K562 (cell line): ENCODE results near the gene ZNF74.

Experiments used
- BCLAF1 ChIP-seq, 2 experiments: fragments of 450-650 bp in 1 of 2; IDR thresholded peaks; 2 replicates each; pipeline ENCODE4 v1.6.1; 2011 to 2017; ENCODE audit warnings: low read depth in 2 of 2, antibody characterized with exemption in 1 of 2, borderline replicate concordance in 1 of 2, low read length in 1 of 2, mild to moderate bottlenecking in 1 of 2, mixed read lengths in 1 of 2; ENCODE audit not compliant: control insufficient read depth in 1 of 2
- CBX5 ChIP-seq: IDR thresholded peaks from 2 replicates; pipeline ENCODE4 v1.6.1; 2014; ENCODE audit warnings: low read depth, borderline replicate concordance
- NRF1 ChIP-seq, 2 experiments: fragments of 450-650 bp; IDR thresholded peaks in 1 of 2; conservative IDR thresholded peaks in 1 of 2; 2 replicates each; pipeline ENCODE4 v1.6.1; 2014; ENCODE audit warnings: mild to moderate bottlenecking in 2 of 2
- SP1 ChIP-seq: sonication (generic); formaldehyde crosslinking; IDR thresholded peaks from 2 replicates; pipeline ENCODE4 v1.8.1; 2022; ENCODE audit warnings: mild to moderate bottlenecking, missing genetic modification reagents
- TEAD4 ChIP-seq, 2 experiments: sonication (generic) in 1 of 2; formaldehyde crosslinking in 1 of 2; IDR thresholded peaks; 2 replicates each; pipeline versions ENCODE4 v1.6.1 to v1.8.0; 2012 to 2022; ENCODE audit warnings: borderline replicate concordance in 1 of 2, inconsistent platforms in 1 of 2, low read length in 1 of 2, mild to moderate bottlenecking in 1 of 2, missing genetic modification reagents in 1 of 2
- ZBTB8A ChIP-seq: fragments of 450-650 bp; IDR thresholded peaks from 2 replicates; pipeline ENCODE4 v1.6.1; 2018; ENCODE audit warnings: mild to moderate bottlenecking, moderate library complexity; ENCODE audit not compliant: partially characterized antibody
- ZNF311 ChIP-seq: fragments of 250-450 bp; sonication (Bioruptor Pico); IDR thresholded peaks from 2 replicates; pipeline ENCODE4 v1.4.0; 2020; ENCODE audit warnings: mild to moderate bottlenecking, moderate library complexity
- ZNF696 ChIP-seq: fragments of 250-450 bp; sonication (Bioruptor Pico); conservative IDR thresholded peaks from 2 replicates; pipeline ENCODE4 v1.4.0; 2020; ENCODE audit warnings: mild to moderate bottlenecking, moderate library complexity
- TF ChIP-seq, protein P1 (sequence below), 2 experiments: fragments of 450-650 bp; conservative IDR thresholded peaks; 2 replicates each; pipeline ENCODE4 v1.6.1; 2017; ENCODE audit warnings: mild to moderate bottlenecking in 2 of 2, moderate library complexity in 2 of 2
- TF ChIP-seq, protein P2 (sequence below): fragments of 250-450 bp; sonication (Bioruptor Pico); IDR thresholded peaks from 2 replicates; pipeline ENCODE4 v1.6.1; 2021; ENCODE audit warnings: mild to moderate bottlenecking
- TF ChIP-seq, protein P3 (sequence below): fragments of 250-450 bp; sonication (Bioruptor Pico); IDR thresholded peaks from 2 replicates; pipeline ENCODE4 v1.5.0; 2021

GRCh38 chr22:20399866-20400605 lies 6.1 kb downstream of the ZNF74 start:
- TF ChIP-seq NRF1 (conservative IDR thresholded peaks at IDR 0.05 in 1 of 2, IDR thresholded peaks at IDR 0.05 in 1 of 2) (no peak), SP1 (CRISPR knock-in tag) (no peak), ZBTB8A (no peak), CBX5 (no peak), ZNF311 (CRISPR knock-in tag) (no peak), ZNF696 (CRISPR knock-in tag) (no peak), BCLAF1 (IDR thresholded peaks at IDR 0.05; ENCODE audit: borderline replicate concordance in 1 of 2, control insufficient read depth in 1 of 2, low read depth in 2 of 2, low read length in 1 of 2) (no peak), TEAD4 (IDR thresholded peaks at IDR 0.05; ENCODE audit: low read length) (no peak), TEAD4 (CRISPR knock-in tag; IDR thresholded peaks at IDR 0.05; ENCODE audit: borderline replicate concordance) (no peak)
- TF ChIP-seq, protein P1, sequence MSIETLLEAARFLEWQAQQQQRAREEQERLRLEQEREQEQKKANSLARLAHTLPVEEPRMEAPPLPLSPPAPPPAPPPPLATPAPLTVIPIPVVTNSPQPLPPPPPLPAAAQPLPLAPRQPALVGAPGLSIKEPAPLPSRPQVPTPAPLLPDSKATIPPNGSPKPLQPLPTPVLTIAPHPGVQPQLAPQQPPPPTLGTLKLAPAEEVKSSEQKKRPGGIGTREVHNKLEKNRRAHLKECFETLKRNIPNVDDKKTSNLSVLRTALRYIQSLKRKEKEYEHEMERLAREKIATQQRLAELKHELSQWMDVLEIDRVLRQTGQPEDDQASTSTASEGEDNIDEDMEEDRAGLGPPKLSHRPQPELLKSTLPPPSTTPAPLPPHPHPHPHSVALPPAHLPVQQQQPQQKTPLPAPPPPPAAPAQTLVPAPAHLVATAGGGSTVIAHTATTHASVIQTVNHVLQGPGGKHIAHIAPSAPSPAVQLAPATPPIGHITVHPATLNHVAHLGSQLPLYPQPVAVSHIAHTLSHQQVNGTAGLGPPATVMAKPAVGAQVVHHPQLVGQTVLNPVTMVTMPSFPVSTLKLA (conservative IDR thresholded peaks at IDR 0.05), result no peak
- TF ChIP-seq, protein P2, sequence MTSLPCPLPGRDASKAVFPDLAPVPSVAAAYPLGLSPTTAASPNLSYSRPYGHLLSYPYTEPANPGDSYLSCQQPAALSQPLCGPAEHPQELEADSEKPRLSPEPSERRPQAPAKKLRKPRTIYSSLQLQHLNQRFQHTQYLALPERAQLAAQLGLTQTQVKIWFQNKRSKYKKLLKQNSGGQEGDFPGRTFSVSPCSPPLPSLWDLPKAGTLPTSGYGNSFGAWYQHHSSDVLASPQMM (CRISPR knock-in tag), result no peak
- TF ChIP-seq, protein P3, sequence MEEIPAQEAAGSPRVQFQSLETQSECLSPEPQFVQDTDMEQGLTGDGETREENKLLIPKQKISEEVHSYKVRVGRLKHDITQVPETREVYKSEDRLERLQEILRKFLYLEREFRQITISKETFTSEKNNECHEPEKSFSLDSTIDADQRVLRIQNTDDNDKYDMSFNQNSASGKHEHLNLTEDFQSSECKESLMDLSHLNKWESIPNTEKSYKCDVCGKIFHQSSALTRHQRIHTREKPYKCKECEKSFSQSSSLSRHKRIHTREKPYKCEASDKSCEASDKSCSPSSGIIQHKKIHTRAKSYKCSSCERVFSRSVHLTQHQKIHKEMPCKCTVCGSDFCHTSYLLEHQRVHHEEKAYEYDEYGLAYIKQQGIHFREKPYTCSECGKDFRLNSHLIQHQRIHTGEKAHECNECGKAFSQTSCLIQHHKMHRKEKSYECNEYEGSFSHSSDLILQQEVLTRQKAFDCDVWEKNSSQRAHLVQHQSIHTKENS (CRISPR knock-in tag), result no peak
